Fibroblast of gingiva (primary cell): ENCODE results near the gene TSPAN2.

Source experiments
- DNase-seq: peaks from one replicate; pipeline ENCODE4 v3.0.0-alpha.2; 2011; ENCODE audit warnings: low read depth

Gene TSPAN2

DNA sequence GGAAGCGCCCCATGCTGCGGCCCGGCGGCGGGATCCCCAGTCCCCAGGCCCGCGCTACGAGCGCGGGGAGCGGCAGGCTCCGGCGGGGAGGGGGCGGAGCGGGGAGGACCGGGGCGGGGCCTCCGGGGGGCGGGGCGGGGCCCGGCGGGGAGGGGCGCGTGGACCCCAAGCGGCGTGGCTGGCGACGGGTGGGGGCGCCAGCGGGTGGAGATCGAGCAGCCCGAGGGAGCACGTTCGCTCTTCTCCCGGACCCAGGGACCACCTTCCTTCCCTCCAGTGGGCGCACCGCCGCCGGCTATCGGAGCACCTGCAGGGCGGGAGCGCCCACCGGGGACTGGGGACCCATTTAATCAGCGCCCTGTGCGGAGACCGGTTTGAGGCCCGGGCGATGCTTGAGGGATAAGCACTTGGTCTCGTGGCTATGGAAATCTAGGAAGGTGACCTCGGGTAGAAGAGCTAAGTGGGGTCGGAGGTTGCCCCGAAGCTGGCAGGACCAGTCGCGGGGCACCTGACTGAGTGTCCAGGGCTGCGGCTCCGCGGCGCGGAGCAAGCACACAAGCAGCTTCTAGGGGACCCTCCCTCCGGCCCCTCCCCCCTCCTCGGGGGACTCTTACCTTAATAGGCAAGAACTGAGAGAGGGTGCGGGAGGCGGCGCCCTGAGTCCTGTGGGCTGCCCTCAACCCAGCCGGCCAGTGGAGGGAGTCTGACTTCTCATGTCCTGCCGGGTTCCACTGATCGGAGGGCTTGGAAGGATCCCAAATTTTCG lies at the start of gene TSPAN2:
Gene TSPAN2, minus strand, starts transcription at position 84 of the 766 bp plus-strand sequence. Its CDS starts 71 bp downstream, at position 13.
- DNase-seq, result no peak

- peak; percentile 91 for DNase-seq
Measured at GRCh38 chr1:115138973-115139372, 49.7 kb upstream of the TSPAN2 start.

DNA sequence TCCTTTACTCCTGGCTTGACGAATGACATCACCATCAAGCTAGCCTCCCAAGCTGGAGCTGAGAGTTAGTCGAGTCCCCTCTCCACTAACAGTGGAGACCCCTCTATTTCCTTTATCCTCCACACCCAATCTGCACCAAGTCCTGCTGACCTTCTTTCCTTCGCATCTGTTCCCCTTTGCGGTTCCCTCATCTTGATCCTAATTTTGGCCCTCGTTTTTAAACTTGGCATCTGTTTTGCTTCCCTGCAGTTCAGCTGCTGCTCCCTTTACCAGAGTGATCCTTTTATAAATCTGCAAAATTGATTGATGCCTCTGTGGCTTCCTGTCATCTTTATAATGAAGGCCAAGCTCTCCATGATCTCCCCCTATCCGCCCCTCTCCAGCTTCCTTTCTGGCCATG lies 49.0 kb upstream of the TSPAN2 start:
- no peak for DNase-seq

- DNase-seq, result no peak
Measured at GRCh38 chr1:115137191-115137590, 47.9 kb upstream of the TSPAN2 start.

- DNase-seq, result no peak
Measured at GRCh38 chr1:115136706-115137105, 47.4 kb upstream of the TSPAN2 start.

DNA sequence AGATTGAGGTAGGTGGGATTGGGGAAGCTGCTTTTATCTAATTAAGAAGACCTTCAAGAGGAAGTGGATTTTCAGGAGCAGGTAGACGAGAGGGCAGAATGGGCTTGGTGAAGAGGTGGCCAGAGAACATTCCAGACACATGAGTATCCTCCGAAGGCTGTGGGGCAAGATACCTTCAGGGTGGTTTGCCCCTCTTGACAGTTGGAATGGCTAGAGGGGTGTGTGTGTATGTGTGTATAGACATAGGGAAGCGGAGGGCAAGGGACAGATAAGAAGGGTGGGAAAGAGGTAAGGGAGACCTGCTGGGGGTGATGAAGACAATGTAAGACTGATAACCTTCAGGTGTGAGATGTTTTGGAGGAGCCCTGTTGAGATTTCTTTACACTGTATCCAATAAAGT lies 46.8 kb upstream of the TSPAN2 start:
- DNase-seq, result no peak

DNA sequence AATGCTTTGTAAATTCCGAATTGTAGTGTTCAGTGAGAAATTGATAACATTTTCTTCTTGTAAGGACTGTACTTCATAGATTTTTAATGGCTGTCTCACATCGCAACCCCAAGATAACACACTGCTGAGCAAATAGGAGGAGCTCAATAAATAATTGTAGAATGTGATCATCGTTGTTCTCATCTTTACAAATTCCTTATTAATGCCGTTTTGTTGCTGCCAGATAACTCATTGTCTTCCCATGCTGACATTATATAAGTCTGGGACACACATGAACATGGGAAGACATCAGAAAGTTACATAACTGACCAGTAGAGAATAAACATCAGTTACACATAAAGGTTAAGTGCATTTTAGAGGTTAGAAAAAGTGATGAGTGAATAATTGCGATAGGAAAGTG lies 46.4 kb upstream of the TSPAN2 start:
- no peak for DNase-seq

DNA sequence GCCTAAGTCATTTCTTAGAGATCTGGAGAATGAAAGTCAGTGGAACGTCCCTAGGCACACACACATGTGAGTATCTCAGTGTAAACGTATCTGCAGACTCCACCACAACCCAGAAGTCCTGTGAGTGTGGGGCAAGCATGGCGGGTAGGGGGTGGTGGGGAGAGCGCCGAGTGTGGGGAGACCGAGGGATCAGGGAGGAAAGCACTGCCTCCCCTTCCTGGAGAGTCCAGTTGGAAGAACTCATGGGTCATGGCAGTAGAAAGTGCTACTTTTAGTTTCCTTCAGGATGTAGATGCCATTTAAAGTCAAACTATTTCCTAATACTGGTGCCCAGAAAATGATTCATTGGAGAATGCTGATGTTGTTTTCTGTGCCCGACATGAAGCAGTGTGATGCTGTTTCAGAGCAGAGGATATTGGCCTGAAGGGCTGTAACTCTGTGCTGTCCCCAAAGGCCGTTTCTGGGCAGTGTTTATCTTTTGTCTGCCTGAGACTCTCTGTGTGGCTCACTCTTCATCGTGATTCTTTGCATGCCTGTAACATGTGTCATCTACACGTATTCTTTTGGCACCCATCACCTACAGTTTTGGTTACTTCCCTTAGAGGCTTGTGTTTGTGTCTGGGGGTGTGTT lies 45.7 kb upstream of the TSPAN2 start:
- peak; percentile 79 for DNase-seq

DNA sequence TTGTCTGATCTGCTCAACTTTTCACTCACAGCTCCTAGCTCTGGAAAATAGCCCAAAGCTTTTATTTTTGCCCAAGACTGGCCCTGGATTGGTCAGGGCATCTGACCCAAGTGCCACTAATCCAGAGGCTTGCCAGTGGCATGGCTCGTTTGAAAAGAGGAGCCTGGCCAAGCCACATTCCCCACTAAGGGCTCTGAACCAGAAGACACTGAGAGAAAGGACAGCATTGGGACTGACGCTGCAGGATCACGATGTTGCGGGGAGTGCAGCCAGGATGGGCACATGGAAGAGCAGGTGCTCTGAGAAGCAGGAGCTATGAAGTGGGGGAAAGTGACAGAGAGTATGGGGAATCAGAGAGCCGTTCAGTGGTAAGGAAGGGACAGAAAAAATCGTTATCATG lies 44.9 kb upstream of the TSPAN2 start:
- DNase-seq, result no peak

DNA sequence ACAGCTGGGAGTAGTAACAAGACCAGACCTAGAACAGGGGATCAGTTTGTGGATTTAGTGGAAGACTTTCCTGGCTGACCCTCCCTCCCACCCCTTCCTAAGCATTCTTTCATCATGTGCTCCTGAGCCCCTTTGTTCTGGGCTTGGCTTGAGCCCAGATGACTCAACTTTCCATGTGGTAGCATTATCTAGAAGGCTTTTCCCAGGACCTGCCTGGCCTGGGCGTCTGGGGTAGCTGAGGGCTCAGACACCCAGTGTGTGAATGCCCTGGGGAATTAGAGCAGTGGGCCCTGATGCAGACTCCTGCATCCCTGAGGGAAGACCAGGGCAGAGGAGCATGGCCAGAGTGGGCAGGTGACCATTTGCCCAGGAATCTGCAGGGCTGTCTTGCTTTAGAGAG lies 44.1 kb upstream of the TSPAN2 start:
- no peak for DNase-seq

DNA sequence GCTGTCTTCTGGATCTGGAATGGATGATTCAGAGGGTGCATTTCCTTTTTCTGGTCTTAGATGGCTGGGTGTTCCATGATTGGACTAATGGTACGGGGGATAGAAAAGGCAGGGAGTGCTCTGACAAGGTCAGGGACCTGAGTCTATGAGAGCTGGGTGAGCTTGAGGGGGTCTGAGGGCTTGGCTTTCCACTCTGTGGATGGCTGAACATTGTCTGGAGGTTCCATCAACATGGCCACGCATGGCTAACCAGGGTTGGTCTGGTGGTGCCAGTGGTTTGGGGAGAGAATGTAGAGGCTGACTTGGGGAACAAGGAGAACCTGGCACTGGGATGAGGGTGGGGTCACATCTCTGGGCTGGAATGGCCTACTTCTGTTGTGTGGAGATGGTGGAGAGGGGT lies 41.5 kb upstream of the TSPAN2 start:
- DNase-seq, result no peak

GRCh38 chr1:115129071-115129640 lies 39.9 kb upstream of the TSPAN2 start:
- no peak for DNase-seq

GRCh38 chr1:115127539-115127938 lies 38.2 kb upstream of the TSPAN2 start:
- DNase-seq, result no peak

DNA sequence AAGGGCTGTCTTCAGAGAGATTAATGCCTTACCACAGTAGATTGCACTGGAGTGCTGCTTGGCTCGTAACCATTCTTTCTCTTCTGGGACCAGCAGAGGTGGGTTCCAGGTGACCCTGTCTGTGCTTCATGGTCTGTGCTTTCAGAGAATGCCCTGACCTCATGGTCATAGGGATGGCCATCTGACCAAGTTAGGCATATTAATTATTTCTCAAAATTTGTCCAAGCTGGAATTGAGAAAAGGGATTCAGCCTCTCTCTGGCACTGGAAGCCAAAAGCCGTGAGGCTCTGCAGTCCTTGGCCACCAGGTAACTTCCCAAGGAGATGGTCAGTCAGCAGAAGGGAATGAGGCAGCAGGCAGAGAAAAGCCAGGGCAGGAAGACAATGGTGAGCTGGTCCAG lies 37.2 kb upstream of the TSPAN2 start:
- DNase-seq, result no peak

DNA sequence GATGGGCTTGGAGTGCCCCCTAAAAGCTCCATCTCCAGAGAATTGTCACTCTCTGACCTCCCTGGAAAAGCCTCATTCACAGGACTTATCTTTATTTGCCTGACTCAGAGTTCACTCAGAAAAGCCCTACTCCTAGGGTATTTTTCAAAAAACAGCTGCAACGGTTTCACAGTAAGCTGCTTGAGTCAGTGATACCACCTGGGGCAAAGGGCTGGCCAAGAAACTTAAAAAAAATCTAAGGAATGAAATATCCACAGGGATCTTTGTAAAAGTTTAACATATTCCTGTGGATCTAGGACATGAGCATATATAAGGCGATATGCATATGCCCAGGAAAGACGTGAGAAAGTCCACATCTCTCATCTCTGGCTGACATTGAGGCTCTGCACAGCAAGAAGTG lies 33.8 kb upstream of the TSPAN2 start:
- DNase-seq, result no peak

DNA sequence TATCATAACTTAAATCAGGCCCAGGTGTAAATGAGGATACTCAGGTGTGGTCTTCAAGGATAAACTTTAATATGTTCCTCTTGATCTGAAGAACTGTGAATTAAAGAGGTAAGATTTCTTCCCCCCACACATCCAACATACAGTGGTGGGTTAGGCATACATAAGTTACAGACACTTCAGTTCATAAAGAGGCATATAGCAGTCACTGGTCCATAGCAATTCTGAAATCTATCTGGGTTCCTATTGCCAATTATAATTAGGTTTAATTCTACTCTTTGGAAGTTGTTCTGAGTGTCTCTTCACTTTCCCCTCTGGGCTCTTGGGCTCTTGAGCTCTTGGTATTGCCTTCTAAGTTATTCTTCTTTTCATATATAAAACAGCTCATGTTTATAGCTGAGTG lies 32.5 kb upstream of the TSPAN2 start:
- DNase-seq, result no peak

GRCh38 chr1:115120296-115120695 lies 31.0 kb upstream of the TSPAN2 start:
- DNase-seq, result no peak

DNA sequence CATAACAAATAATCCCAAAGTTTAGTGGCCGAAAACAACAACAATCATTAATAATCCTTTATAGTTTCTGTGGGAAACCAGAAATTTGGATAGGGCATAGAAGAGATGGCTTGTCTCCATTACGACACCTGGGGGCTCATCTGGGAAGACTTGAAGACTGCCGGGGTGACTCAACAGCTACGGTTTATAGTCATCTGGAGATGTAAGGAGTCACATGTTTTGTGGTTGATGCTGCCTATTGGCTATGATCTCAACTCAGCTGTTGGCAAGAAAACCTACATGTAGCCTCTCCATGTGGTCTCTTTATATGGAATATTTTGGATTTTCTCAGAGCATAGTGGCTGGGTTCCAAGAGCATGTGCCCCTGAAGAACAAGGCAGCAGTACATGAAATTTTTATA lies 29.3 kb upstream of the TSPAN2 start:
- no peak for DNase-seq

DNA sequence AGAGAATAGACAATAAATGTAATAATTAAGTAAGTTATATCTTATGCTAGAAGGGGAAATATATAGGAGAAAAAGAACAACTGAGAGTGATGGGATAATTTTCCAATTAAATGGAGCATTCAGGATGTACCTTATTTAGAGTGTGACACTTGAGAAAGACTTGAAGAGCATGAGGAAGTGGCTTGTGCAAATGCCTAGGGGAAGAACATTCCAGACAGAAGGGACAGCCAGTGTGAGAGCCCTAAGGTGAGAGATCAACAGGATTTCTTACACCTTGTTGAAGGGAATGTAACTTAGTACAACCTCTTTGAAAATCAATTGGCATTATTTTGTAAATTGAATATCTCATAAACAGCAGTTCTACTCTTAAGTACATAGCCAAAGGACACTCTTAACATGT lies 28.8 kb upstream of the TSPAN2 start:
- DNase-seq, result no peak

DNA sequence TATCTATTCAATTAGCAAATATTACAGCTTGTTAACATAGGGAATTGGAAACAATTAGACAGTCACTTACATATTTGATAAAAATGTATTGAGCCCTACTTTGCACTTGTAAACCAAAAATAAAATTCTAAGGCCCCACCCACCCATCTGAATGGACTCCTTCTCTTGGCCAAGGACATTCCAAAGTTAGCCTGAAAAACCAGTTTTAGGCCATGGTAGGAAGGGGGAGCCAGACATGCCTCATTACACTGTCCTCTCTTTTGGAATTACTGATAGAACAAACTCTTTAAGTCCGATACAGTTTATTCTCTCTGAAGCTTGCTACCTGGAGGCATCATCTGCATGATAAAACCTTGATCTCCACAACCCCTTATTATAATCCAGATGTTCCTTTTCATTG lies 28.0 kb upstream of the TSPAN2 start:
- DNase-seq, result no peak

- no peak for DNase-seq
Measured at GRCh38 chr1:115116512-115116911, 27.2 kb upstream of the TSPAN2 start.

DNA sequence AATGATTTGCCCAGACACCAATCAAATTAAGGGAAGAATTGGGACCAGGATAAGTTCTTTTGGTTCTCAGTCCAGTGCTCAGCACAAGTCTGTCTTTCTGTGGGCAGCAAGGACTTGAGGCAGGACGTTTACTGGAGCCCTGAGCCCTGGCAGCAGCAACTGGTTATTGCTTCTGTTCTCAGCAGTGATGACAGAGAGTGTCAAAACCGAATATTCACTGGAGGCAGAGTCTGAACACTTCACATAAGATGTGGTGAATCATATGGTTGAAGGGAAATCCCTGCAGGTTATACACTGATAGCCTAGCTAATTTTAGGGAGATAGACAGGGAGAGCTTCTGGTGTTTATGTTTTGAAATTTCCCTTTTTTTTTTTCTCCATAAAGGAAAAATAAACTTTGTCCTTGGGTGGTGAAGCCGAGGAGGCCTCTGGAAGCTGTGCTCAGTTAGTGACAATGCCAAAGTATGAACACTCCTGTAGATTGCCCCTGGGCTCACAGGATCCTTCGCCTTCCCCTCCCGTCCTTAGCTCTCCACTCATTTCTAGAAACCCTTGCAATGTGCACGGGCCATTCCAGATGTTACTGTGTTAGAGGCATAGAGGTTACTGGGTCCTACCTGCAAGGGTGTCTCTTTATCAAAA lies 26.3 kb upstream of the TSPAN2 start:
- DNase-seq, result no peak

DNA sequence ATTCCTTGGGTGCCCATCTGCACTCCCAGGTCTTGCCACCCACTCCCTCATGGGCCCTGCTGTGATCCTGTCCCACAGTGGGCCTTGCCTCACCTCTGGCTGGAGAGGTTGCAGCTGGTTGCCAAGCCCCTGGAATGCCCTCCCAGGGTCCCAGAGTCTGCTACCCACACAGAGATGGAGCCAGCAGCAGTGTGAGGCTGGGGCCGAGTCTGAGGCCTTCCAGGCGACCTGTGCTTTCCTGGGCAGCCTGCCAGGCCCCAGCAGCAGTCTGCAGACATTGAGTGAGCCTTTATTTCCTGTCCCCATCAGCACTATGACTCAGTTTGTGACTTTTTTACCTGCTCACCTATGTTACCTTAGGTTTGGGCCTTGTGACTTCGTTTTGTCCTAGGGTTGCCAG lies 25.0 kb upstream of the TSPAN2 start:
- DNase-seq, result no peak
